ENCODE results near the gene UBE2O. TPM values are rescaled to one million over a fixed set of nuclear protein-coding genes. Genes with fewer than 3 reads are reported as not detected.

UBE2O gene
- polyA plus RNA-seq, 1 experiment, result 11.1 TPM

GRCh38 chr17:76496464-76496863 lies 43.5 kb upstream of the UBE2O start:
- no peak for TF ChIP-seq CTCF (IDR thresholded peaks at IDR 0.05; ENCODE audit: insufficient read depth, low read depth, low read length)
- ChIA-PET POLR2A (no interaction called here), CTCF (interaction anchor here (1.3 to 19.7 kb wide), 3 partner anchors 11 to 36 kb away, joined by 4 to 442 read pairs (median 9); partner anchors contain the start of genes AANAT and UBE2O)
- Histone ChIP-seq H3K27me3 (ENCODE audit: control insufficient read depth, insufficient read depth, low read length) (no peaks in the 10 kb centered on the region), H3K4me3 (ENCODE audit: low read depth, low read length) (no peak overlapping the region), H3K36me3 (ENCODE audit: control insufficient read depth, insufficient read depth, low read length) (no peaks in the 10 kb centered on the region)
- no peak for DNase-seq (ENCODE audit: low read depth)

DNA sequence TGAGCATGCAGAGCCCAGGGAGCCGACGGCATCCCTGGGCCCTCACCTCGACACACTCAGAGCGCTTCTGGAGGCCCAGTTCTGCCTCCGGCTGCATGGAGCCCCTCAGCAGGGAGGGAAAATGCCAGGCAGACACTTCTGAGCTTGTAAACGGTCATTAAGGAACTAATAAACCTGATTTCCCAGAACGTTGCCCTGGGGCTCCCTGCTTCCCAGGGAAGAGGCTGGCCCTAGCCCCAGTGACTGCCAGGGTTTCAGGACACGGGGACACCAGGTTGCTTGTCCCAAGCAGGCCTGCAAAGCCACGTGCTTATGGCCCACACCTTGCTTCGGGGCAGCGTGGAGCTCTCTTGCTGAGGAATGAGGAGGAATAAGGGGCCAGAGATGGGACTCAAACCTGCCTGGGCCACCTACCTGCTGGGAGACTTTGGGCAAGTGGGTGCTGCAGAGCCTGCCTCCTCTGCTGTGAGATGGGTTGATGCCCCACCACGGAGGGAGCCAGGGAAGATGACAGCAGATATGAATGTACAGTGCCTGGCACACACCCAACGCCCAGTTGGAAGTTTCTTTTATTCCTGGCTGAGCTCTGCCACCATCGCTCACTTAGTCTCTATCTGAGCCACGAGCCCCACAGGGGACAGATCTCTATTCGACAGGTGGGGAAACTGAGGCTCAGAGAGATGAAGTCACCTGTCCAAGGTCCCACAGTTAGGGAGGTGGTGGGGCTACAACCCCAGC lies 42.9 kb upstream of the UBE2O start:
- no peak for TF ChIP-seq CTCF (IDR thresholded peaks at IDR 0.05; ENCODE audit: insufficient read depth, low read depth, low read length)
- Histone ChIP-seq H3K4me3 (ENCODE audit: low read depth, low read length) (no peak overlapping the region), H3K27me3 (ENCODE audit: control insufficient read depth, insufficient read depth, low read length) (no peaks in the 10 kb centered on the region), H3K36me3 (ENCODE audit: control insufficient read depth, insufficient read depth, low read length) (no peaks in the 10 kb centered on the region)
- no peak for DNase-seq (ENCODE audit: low read depth)
- ChIA-PET CTCF (interaction anchor here (1.3 to 2.3 kb wide), 2 partner anchors 12 to 16 kb away, joined by 4 to 9 read pairs; no protein-coding TSS in a partner anchor), POLR2A (interaction anchor here (0.6 kb wide), 1 partner anchor 141 kb away, joined by 23 read pairs; no protein-coding TSS in a partner anchor)

DNA sequence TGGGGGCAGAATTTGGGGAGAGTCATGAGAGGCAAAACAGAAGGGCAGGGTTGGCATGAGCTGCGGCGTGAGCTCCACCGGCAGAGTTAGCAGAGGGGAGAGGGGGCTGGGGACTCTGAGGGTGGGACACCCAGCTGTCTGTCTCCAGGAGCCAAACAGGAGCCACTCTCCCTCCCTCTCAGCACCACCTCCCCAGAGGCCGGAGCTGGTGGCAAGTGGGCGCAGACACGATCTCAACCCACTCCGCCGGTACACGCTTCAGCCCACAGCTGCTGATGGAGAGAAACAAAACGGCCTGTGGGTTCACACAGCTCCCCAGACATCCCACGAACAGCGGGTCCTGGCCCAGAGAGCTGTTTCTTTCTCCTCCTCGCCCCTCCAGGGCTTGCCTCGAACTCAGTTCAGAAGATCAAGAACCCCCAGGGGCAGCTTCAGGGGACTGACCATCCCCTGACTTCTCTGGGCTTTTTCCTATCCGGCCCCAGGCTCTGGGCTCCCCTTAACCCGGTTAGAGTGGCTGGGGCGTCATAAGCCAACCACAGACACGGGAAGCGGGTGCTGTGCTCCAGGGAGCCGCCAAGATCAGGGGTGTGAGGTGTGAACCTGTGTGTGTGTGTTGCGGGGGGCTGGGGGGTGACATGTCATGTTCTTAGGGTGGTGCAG lies 40.7 kb upstream of the UBE2O start:
- no peaks in the 10 kb centered on the region for H3K27me3 ChIP-seq (ENCODE audit: control insufficient read depth, insufficient read depth, low read length)
- TF ChIP-seq CTCF (IDR thresholded peaks at IDR 0.05; ENCODE audit: insufficient read depth, low read depth, low read length), result no peak
- no peak for DNase-seq (ENCODE audit: low read depth)
- ChIA-PET CTCF (interaction anchor here (0.9 to 1.5 kb wide), 7 partner anchors 8 to 48 kb away, joined by 3 to 6 read pairs (median 3); partner anchors contain the start of gene AANAT), POLR2A (interaction anchor here (0.9 kb wide), 1 partner anchor 8 kb away, joined by 4 read pairs; the partner anchor contains the start of gene RHBDF2)
- H3K4me3 ChIP-seq (ENCODE audit: low read depth, low read length), result no peak overlapping the region
- no peaks in the 10 kb centered on the region for H3K36me3 ChIP-seq (ENCODE audit: control insufficient read depth, insufficient read depth, low read length)

DNA sequence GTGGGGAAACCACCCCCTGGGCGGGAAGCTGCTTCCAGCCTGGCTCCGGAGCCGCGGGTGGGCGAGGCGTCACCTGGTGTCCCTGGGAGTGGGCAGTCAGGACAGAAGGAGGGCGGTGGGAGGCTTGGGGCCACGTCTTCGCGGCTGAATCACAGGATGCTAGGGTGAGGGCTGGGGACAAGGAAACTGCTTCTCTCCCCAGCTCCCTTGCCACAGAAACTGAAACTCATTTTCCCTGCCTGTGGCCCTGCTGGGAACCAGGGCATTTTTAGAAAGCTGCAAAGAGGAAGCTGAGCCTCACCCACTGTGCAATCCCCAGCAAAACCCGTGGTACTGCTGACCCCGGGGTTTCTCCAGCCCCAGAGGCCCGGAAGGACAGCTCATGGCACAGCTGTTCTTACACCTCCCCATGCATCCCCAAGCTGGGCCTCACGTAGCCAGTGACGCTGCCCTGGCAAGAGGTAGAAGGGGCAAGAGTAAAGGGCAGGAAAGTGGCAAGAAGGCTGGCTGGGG lies 40.1 kb upstream of the UBE2O start:
- DNase-seq (ENCODE audit: low read depth), result no peak
- POLR2A ChIA-PET, result interaction anchor here (0.9 kb wide), 1 partner anchor 8 kb away, joined by 4 read pairs; the partner anchor contains the start of gene RHBDF2
- Histone ChIP-seq H3K4me3 (ENCODE audit: low read depth, low read length) (no peak overlapping the region), H3K27me3 (ENCODE audit: control insufficient read depth, insufficient read depth, low read length) (no peaks in the 10 kb centered on the region), H3K36me3 (ENCODE audit: control insufficient read depth, insufficient read depth, low read length) (no peaks in the 10 kb centered on the region)
- TF ChIP-seq CTCF (IDR thresholded peaks at IDR 0.05; ENCODE audit: insufficient read depth, low read depth, low read length), result no peak
- CTCF ChIA-PET, result interaction anchor here (0.9 to 1.5 kb wide), 5 partner anchors 8 to 26 kb away, joined by 3 to 6 read pairs (median 3); partner anchors contain the start of gene AANAT

Data from BJ (cell line).